Measurements from ENCODE around the gene RUSC2.
"Not testable (repeated sequence)": the region's sequence is repeated elsewhere in the genome, so short reads cannot be mapped to it uniquely, and the experiment has no call there.

The RUSC2 gene

DNA sequence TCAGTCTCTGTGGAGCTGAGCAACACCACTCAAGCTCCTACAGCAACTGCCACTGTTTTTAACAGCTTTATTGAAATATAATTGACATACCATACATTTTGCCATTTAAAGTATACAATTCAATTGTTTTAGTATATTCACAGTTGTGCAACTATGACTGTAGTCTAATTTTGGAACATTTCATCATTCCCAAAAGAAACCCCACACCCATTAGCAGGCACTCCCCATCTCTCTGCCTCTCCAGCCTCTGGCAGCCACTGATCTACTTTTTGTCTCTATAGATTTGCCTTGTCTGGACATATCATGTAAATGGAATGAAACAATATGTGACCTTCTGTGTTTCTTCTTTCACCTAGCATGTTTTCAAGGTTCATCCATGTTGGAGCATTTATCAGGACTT, 43.5 kb downstream of the RUSC2 start:
- H3K4me1 ChIP-seq (ENCODE audit: control insufficient read depth, insufficient read depth, low read length): no peaks in the 10 kb centered on the region
- H3K9me3 ChIP-seq (ENCODE audit: control insufficient read depth, low read length): no peaks in the 10 kb centered on the region
- H3K36me3 ChIP-seq (ENCODE audit: control insufficient read depth, insufficient read depth, low read length): no peaks in the 10 kb centered on the region
- no peak overlapping the region for H3K9ac ChIP-seq (ENCODE audit: low read length)
- no peak overlapping the region for H3K4me3 ChIP-seq (ENCODE audit: low read length)
- H3K27me3 ChIP-seq (ENCODE audit: control insufficient read depth, insufficient read depth, low read length): no peaks in the 10 kb centered on the region

GRCh38 chr9:35534921-35535320, 45.0 kb downstream of the RUSC2 start:
- not testable (repeated sequence) for H3K9ac ChIP-seq (ENCODE audit: low read length); H3K9me3 ChIP-seq (ENCODE audit: control insufficient read depth, low read length); H3K4me3 ChIP-seq (ENCODE audit: low read length); H3K27me3 ChIP-seq (ENCODE audit: control insufficient read depth, insufficient read depth, low read length); H3K4me1 ChIP-seq (ENCODE audit: control insufficient read depth, insufficient read depth, low read length); H3K36me3 ChIP-seq (ENCODE audit: control insufficient read depth, insufficient read depth, low read length)

GRCh38 chr9:35537913-35538312, 48.0 kb downstream of the RUSC2 start:
- no peaks in the 10 kb centered on the region for H3K27me3 ChIP-seq (ENCODE audit: control insufficient read depth, insufficient read depth, low read length)
- H3K4me1 ChIP-seq (ENCODE audit: control insufficient read depth, insufficient read depth, low read length): peaks cover 8% of the 10 kb centered on the region
- H3K4me3 ChIP-seq (ENCODE audit: low read length): no peak overlapping the region
- H3K9me3 ChIP-seq (ENCODE audit: control insufficient read depth, low read length): no peaks in the 10 kb centered on the region
- H3K36me3 ChIP-seq (ENCODE audit: control insufficient read depth, insufficient read depth, low read length): no peaks in the 10 kb centered on the region
- peak overlapping the region; percentile 61 for H3K9ac ChIP-seq (ENCODE audit: low read length)

- peak overlapping the region; percentile 25 for H3K4me3 ChIP-seq (ENCODE audit: low read length)
- no peaks in the 10 kb centered on the region for H3K36me3 ChIP-seq (ENCODE audit: control insufficient read depth, insufficient read depth, low read length)
- peak overlapping the region; percentile 61 for H3K9ac ChIP-seq (ENCODE audit: low read length)
- H3K4me1 ChIP-seq (ENCODE audit: control insufficient read depth, insufficient read depth, low read length): peaks cover 8% of the 10 kb centered on the region
- no peaks in the 10 kb centered on the region for H3K9me3 ChIP-seq (ENCODE audit: control insufficient read depth, low read length)
- no peaks in the 10 kb centered on the region for H3K27me3 ChIP-seq (ENCODE audit: control insufficient read depth, insufficient read depth, low read length)
These were observed 48.7 kb downstream of the RUSC2 start for GRCh38 chr9:35538361-35539234.

All from mucosa of stomach (tissue), 1 donor.